Heart left ventricle (tissue), 16 donors: ENCODE measurements around the gene NUBPL. TPM values are rescaled to one million over a fixed set of nuclear protein-coding genes. Genes with fewer than 3 reads are reported as not detected.
A peak's percentile ranks its signal among the peaks of the same experiment; 100 is the strongest.

Experiments used
- ATAC-seq, 4 donors: fragments of 200-7000 bp; cut with Tn5 transposase; one replicate each; pipeline ENCODE4 v1.9.1; 2020 to 2022; ENCODE audit warnings: moderate library complexity in 4 of 4, mild to moderate bottlenecking in 3 of 4, moderate number of reproducible peaks in 1 of 4
- DNase-seq, 5 donors: peaks; one replicate each; pipeline ENCODE4 v3.0.0-alpha.2; 2020
- H3K27ac ChIP-seq, 12 donors: fragments of 200-600 bp; sonication (generic) in 4 of 12; one replicate each; pipeline versions ENCODE4 v1.5.0 to v1.8.0; 2016 to 2022; ENCODE audit warnings: mild to moderate bottlenecking in 2 of 12
- H3K27me3 ChIP-seq, 9 donors: fragments of 200-600 bp; sonication (generic) in 2 of 9; one replicate each; pipeline versions ENCODE4 v1.5.1 to v1.8.0; 2016 to 2022; ENCODE audit warnings: mild to moderate bottlenecking in 3 of 9
- H3K36me3 ChIP-seq, 9 donors: fragments of 200-600 bp; sonication (generic) in 2 of 9; one replicate each; pipeline versions ENCODE4 v1.5.0 to v1.8.0; 2018 to 2022; ENCODE audit warnings: mild to moderate bottlenecking in 2 of 9
- H3K4me1 ChIP-seq, 12 donors: fragments of 200-600 bp; sonication (generic) in 4 of 12; one replicate each; pipeline versions ENCODE4 v1.5.0 to v1.8.0; 2016 to 2022; ENCODE audit warnings: mild to moderate bottlenecking in 3 of 12
- H3K4me3 ChIP-seq, 12 donors: fragments of 200-600 bp; sonication (generic) in 4 of 12; one replicate each; pipeline versions ENCODE4 v1.5.0 to v1.8.0; 2017 to 2022; ENCODE audit warnings: mild to moderate bottlenecking in 9 of 12, moderate library complexity in 4 of 12
- H3K9me3 ChIP-seq, 12 donors: fragments of 200-600 bp; sonication (generic) in 4 of 12; one replicate each; pipeline versions ENCODE4 v1.5.0 to v1.8.0; 2016 to 2022; ENCODE audit warnings: mild to moderate bottlenecking in 1 of 12
- POLR2A ChIP-seq, 2 donors: fragments of 450-650 bp; IDR thresholded peaks; one replicate each; pipeline ENCODE4 v1.6.1; 2017; ENCODE audit warnings: antibody characterized with exemption in 2 of 2, mild to moderate bottlenecking in 2 of 2, moderate library complexity in 2 of 2
- WGBS, 4 donors: extraction: QIAGEN DNeasy Blood & Tissue Kit in 2 of 4; methylation state at CpG; one replicate each; pipeline versions ENCODE4 v1.1.5 to v1.1.7; 2013 to 2018; 5-methylcytosine and 5-hydroxymethylcytosine counted together
- intact Hi-C, 10 donors: fragments of 100-400 bp; cut with DNase I; formaldehyde crosslinking; loops; one replicate each; pipeline versions ENCODE4 v1.11.1 to v1.14.2; 2022
- polyA plus RNA-seq, 2 donors: library from polyadenylated mRNA; stranded (reverse); fragments of 200-250 nt; gene quantifications; one replicate each; pipeline ENCODE4 v1.2.3, GENCODE V29; 2013
- total RNA-seq, 9 donors: library from RNA; depleted of rRNA in 2 of 9; stranded (reverse); fragments of >200 nt in 2 of 9; fragmentation: NEBNext Ultra II Directional in 3 of 9; extraction: Animal tissue kit (Norgen Biotek cat#: 25700) in 3 of 9; gene quantifications; one replicate each; pipeline versions ENCODE4 v1.1.0 to v1.2.4, GENCODE V29; 2016 to 2023
- TF ChIP-seq, protein P1 (sequence below), 12 donors: fragments of 200-600 bp; sonication (generic) in 4 of 12; IDR thresholded peaks; one replicate each; pipeline versions ENCODE4 v1.5.0 to v1.8.0; 2018 to 2022; ENCODE audit warnings: antibody characterized with exemption in 12 of 12, mild to moderate bottlenecking in 5 of 12
- donor health status: ischemic (EF 13 %, LVEDD 7.1; RV severe dilation, severe dysfunction).
- donor health status: healthy with polysubstance abuse.
- donor health status: DM: no; HTN: yes; CAD: no.
- donor health status: DM: no; HTN: no; CAD: no.
- donor health status: ischemic (EF 25% LVEDD 6.9; RV normal size, moderate dysfunction).
- donor health status: ischemic (EF 25% LVEDD 5.7; RV mildly dilated, moderate dysfunction).
- donor health status: healthy.
- donor health status: DM: yes; HTN: yes; CAD: no.
- donor health status: ischemic (EF 35%, LVEDD 5.7; RV mildly dilated, moderate dysfunction).
- donor health status: nonischemic (EF 11% LVEDD 7.7; RV severe dilation, severe dysfunction).
- donor health status: DM: yes; HTN: yes; CAD: no.
- donor health status: PGD.
- donor health status: ischemic (EF 29% LVEDD 5.4; RV normal size, mild dysfunction).
- donor health status: nonischemic (EF 23%, LVEDD 6.1; RV moderate dilation, normal function).

NUBPL gene
- total and polyA plus RNA-seq, 11 donors = 6.2 to 28.7 (median 18.9) TPM

DNA sequence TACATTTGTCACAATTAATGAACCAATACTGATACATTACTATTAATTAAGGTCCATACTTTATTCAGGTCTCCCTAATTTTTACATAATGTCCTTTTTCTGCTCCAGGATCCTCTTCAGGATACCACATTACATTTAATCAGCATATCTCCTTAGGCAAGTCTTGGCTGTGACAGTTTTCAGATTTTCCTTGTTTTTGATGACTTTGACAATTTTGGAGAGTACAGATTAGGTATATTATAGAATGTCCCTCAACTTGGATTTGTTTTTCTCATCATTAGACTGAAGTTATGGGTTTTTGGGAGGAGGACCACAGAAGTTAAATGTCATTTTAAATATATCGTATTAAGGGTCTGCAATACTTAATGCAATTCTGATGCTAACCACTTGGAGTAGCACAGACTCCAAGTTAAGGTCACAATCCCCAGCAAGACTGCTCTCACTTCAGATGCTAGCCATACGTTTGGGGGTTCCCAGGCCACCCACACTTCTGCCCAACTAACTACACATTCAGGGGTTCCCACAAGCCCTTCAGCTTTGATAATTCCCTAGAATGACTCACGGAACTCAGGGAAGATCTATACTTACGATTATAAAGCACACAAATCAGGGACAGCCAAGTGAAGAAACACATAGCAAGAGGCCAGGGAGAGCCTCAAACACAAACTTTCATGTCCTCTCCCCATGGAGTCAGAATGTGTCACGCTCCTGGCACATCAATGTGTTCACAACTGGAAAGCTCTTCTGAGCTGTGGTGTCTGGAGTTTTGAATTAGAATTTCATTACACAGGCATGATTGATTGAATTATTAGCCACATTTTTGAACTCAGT is 17.0 kb upstream of the NUBPL start:
- Histone ChIP-seq H3K9me3 (peaks cover 0 to 3% (median 0%) of the 10 kb centered on the region in 12 donors), H3K27me3 (no peaks in the 10 kb centered on the region), H3K4me1 (no peaks in the 10 kb centered on the region), H3K36me3 (no peaks in the 10 kb centered on the region), H3K27ac (no peak overlapping the region), H3K4me3 (no peak overlapping the region)
- DNase-seq (no peak), ATAC-seq (no peak)
- intact Hi-C loops = no loop called here
- 61 to 72% (median 65%) methylated on average over 5 of the region's 5 CpGs for WGBS, 4 donors
- TF ChIP-seq, protein P1, sequence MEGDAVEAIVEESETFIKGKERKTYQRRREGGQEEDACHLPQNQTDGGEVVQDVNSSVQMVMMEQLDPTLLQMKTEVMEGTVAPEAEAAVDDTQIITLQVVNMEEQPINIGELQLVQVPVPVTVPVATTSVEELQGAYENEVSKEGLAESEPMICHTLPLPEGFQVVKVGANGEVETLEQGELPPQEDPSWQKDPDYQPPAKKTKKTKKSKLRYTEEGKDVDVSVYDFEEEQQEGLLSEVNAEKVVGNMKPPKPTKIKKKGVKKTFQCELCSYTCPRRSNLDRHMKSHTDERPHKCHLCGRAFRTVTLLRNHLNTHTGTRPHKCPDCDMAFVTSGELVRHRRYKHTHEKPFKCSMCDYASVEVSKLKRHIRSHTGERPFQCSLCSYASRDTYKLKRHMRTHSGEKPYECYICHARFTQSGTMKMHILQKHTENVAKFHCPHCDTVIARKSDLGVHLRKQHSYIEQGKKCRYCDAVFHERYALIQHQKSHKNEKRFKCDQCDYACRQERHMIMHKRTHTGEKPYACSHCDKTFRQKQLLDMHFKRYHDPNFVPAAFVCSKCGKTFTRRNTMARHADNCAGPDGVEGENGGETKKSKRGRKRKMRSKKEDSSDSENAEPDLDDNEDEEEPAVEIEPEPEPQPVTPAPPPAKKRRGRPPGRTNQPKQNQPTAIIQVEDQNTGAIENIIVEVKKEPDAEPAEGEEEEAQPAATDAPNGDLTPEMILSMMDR (IDR thresholded peaks at IDR 0.05) = peak in 6 of 12 donors; percentile 18 to 46 (median 37)
- no peak for TF ChIP-seq POLR2A (IDR thresholded peaks at IDR 0.05)

GRCh38 chr14:31544816-31545215 is 16.4 kb upstream of the NUBPL start:
- H3K27ac ChIP-seq = no peak overlapping the region
- intact Hi-C loops = no loop called here
- TF ChIP-seq, protein P1 (IDR thresholded peaks at IDR 0.05) = no peak
- TF ChIP-seq POLR2A (IDR thresholded peaks at IDR 0.05) = no peak
- 89 to 96% (median 92%) methylated on average over 3 of the region's 3 CpGs for WGBS, 4 donors
- H3K9me3 ChIP-seq = peaks cover 0 to 4% (median 0%) of the 10 kb centered on the region in 12 donors
- H3K36me3 ChIP-seq = no peaks in the 10 kb centered on the region
- no peak for ATAC-seq
- H3K4me3 ChIP-seq = no peak overlapping the region
- H3K27me3 ChIP-seq = no peaks in the 10 kb centered on the region
- DNase-seq = no peak
- H3K4me1 ChIP-seq = no peaks in the 10 kb centered on the region

DNA sequence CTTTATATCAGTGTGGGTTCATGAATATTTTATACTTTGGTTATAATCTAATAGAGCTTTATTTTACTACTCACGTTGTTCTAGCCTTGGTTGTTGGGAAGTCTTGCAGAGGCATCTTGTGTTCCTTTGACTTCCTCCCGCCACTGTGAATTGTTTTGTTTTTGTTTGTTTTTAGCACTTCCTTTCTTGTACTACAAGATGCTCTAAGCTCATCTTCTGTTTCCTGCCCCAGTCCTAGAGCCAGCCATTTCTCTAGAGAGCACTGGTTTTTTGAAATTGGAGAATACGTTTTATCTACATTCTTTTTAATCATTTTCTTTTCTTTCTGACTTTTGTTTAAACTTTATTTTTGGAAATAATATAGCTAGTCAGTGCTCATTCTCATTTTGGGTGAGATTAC is 15.9 kb upstream of the NUBPL start:
- ATAC-seq (no peak), DNase-seq (no peak)
- Histone ChIP-seq H3K27me3 (no peaks in the 10 kb centered on the region), H3K9me3 (peaks cover 0 to 4% (median 0%) of the 10 kb centered on the region in 12 donors), H3K36me3 (no peaks in the 10 kb centered on the region), H3K27ac (no peak overlapping the region), H3K4me3 (no peak overlapping the region), H3K4me1 (no peaks in the 10 kb centered on the region)
- 27 to 45% (median 39%) methylated on average over 3 of the region's 3 CpGs for WGBS, 4 donors
- intact Hi-C loops = no loop called here
- TF ChIP-seq, protein P1 (IDR thresholded peaks at IDR 0.05) = no peak

DNA sequence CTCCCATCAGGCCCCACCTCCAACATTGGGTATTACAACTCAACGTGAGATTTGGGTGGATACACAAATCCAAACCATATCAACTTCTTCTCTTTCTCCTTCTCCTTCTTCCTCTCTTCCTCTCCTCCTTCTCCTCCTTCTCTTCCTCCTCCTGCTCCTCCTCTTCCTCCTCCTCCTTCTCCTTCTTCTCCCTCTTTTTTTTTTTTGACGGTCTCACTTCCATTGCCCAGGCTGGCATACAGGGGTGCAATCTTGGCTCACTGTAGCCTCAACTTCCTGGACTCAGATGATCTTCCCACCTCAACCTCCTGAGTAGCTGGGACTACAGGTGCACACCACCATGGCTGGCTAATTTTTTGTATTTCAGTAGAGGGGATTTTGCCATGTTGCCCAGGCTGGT is 11.4 kb upstream of the NUBPL start:
- ATAC-seq (no peak), DNase-seq (no peak)
- H3K27ac ChIP-seq = no peak overlapping the region
- no peaks in the 10 kb centered on the region for H3K4me1 ChIP-seq
- WGBS, 4 donors = 82 to 87% (median 85%) methylated on average over 2 of the region's 2 CpGs
- H3K4me3 ChIP-seq = no peak overlapping the region
- intact Hi-C loops = loop anchor here in 1 of 10 donors (10.0 kb wide), 1 partner anchor 85 kb away; no protein-coding TSS in a partner anchor
- H3K36me3 ChIP-seq = no peaks in the 10 kb centered on the region
- peaks cover 0 to 5% (median 0%) of the 10 kb centered on the region in 9 donors for H3K27me3 ChIP-seq
- TF ChIP-seq, protein P1 (IDR thresholded peaks at IDR 0.05) = no peak
- no peak for TF ChIP-seq POLR2A (IDR thresholded peaks at IDR 0.05)
- peaks cover 0 to 4% (median 0%) of the 10 kb centered on the region in 12 donors for H3K9me3 ChIP-seq
